NCI-H2107 treated with DMSO at 0.1 percent for 48 hours (cell line): ENCODE results near the gene CGB7.
"Not testable (repeated sequence)": the region's sequence is repeated elsewhere in the genome, so short reads cannot be mapped to it uniquely, and the experiment has no call there.

Source experiments
- DNase-seq: peaks from one replicate; lab custom pipeline; 2025; ENCODE audit not compliant: unreplicated experiment; lab: John Stamatoyannopoulos, UW

CGB7 gene

DNA sequence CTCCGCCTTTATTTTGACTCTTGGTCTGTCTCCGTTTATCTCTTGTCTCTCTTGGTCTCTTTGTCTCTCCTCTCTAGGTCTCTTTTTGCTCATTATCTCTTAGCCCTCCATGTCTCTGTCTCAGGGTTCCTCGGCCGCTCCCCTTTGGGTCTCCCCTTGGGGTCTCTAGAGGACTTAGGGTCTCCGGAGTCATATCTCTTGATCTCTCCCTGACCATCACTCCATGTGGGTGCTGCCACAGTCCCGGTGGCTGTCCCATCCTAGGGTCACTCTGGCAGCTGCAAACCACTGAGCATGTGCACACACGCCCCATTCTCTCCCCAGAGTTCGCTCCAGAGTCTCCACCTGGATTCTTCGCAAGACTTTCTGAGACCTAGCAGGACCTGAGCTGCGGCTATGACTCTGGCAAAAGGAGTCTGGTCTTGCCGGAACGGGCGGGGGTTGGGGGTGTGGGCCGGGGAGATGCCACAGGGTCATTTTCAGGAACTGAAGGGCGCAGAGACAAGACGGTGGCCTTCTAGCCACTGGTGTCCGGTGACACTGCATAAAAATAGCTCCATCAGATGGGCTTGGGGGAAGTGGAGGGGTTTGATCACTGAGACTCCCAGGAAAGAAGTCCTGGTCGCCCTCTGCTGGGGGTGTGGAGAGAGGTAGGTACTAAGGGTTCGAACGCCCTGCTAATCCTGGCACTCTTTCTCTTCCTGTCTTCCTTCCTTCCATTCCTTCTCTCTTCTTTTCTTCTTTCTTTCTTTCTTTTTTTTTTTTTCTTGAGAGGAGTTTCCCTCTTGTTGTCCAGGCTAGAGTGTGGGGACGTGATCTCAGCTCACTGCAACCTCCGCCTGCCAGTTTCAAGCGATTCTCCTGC lies 16.2 kb upstream of the CGB7 start:
- DNase-seq: no peak

DNA sequence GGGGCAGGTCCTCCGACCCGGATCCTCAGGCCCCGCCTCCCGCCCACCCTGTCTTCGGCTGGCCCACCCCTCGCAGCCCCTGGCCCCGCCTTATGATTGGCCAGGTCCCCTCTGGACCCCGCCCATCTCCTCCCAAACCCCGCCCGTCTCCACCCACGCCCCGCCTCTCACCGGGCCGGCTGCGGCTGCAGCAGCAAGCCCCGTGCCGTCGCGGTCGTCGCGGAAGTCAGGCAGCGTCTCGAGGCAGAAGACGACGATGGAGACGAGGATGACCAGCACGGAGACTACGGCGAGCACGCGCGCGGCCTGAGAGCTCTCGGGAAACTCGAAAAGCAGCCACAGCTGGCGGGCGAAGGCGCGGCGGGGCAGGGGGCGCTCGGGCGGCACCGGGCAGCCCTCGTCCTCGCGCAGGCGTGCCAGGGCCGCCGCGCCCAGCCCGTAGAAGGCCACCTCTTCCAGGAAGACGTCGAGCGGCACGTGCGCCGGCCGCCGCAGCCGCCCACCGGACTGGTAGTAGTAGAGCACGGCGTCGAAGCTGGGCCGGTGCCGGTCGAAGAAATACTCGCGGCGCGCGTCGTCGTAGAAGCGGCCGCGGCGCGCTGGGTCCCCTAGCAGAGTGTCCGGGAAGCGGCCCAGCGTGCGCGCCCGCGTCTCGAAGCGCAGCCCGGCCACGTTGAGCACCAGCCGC lies 14.5 kb upstream of the CGB7 start:
- no peak for DNase-seq

DNA sequence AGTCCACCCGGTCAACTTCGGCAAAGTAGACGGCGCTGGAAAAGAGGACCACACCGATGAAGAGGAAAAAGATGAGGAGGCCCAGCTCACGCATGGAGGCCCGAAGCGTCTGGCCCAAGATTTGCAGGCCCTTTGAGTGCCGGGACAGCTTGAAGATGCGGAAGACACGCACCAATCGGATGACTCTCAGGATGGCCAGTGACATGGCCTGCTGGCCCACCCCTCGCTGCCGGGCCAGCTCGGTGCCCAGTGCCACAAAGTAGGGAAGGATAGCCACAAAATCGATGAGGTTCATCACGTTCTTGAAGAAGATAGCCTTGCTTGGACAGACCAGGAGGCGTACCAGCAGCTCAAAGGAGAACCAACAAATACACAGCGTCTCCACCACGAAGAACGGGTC lies 12.9 kb upstream of the CGB7 start:
- no peak for DNase-seq

- no peak for DNase-seq
Observed at GRCh38 chr19:49069026-49069425, 11.5 kb upstream of the CGB7 start.

GRCh38 chr19:49067554-49067953 lies 10.0 kb upstream of the CGB7 start:
- DNase-seq: no peak

DNA sequence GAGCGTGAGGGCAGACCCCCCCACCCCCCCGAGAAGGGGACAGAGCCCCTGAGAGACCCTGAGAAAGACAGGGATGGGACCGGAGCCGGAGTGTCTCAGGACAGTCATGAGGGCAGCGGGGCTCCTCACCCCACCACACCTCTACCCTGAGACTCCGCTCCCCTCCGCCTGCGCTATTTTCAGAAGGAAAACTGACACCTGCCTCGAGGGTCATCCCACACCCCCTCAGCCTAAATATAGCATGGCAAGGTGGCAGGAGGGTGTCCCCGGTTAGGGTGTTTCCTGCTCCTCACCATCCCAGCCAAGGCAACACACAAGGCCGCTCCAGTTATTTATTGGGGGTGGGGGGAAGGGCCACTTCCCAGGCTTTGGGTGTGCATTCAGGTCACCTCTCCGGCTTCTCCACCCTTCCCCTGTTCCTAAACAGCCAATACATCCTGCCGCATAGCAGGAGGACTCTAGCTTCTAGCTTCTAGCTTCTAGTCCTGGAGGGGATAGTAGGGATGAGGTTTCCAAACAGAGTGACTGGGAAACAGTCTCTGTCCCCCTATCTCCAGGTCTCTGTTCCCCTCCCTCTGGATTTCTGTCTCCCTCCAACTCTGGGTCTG lies 8.5 kb upstream of the CGB7 start:
- DNase-seq: no peak

DNA sequence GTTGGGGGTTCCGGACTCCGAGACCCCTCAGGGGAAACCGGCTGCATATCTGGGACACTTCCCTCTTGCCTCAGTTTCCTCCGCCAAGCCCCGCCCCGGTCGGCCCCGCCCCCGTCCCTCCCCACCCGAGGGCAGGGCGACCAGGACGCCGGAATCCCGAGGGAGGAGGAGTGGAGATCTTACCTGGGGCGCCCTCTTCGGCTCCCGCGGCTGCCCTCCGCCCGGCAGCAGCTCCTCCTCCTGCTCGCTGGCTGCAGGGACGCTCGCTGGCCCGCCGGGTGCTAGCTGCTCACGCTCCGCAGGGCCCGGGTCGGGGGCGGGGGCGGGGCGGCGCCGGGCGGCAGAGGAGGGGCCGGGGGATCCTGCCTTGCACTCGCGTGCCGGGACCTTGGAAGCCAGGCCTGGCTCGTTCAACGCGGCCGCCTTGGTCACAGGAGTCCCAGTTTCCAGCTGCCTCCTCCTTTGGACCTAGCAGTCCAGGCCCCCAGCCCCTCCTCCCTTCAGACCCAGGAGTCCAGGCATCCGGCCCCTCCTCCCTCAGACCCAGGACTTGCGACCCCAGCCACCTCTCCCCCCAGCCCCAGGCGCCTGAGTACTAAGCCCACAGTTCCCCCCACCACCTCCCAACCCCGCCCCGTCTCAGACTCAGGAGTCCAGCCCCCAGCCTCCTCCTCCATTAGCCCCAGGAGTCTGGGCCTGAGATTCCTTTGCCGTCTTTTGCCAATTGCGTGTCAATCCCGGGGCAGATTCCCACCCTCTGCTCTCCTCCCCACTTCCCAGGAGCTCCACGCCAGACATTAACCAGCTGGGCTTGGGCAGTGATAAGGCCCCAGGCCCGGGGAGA lies 7.4 kb upstream of the CGB7 start, which contains the start of gene NTF4:
Gene NTF4, minus strand, starts transcription at position 51 of the 844 bp plus-strand sequence. CDS start 2,821 bp downstream, outside the sequence.
- DNase-seq: no peak

GRCh38 chr19:49064029-49064629 lies 6.6 kb upstream of the CGB7 start:
- no peak for DNase-seq

DNA sequence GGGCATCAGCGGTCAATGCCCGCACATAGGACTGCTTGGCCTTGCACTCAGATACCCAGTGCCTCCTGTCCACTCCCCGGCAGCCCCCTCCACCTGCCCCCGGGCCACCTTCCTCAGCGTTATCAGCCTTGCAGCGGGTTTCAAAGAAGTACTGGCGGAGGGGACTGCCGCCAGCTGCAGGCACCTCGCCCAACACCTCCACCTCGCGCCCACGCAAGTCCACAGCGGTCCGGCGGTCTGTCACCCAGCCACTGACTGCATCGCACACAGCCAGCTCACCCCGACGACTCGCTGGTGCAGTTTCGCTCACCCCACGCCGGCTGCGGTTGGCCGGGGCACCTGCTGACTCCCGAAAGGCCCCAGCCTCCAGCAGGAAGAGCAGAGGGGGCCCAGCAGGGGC lies 3.9 kb upstream of the CGB7 start:
- no peak for DNase-seq

DNA sequence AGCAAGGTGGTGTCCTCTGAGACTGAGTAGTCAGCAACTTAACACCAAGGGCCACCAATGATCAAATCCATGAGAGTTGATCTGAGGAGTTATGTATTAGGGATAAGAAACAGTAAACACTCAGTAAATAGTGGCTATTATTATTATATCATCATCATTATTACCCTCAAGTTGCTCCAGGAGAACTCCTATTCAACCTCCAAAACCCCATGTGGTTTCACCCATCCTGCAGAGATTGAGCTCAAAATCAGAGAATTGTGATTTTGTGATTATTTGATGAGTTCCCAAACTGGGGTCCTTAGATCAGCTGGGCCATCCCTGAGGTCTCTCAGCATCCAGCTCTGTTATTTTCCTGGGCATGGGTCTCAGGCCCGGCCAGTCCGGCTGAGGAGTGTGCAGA lies 3.5 kb upstream of the CGB7 start:
- DNase-seq: no peak

DNA sequence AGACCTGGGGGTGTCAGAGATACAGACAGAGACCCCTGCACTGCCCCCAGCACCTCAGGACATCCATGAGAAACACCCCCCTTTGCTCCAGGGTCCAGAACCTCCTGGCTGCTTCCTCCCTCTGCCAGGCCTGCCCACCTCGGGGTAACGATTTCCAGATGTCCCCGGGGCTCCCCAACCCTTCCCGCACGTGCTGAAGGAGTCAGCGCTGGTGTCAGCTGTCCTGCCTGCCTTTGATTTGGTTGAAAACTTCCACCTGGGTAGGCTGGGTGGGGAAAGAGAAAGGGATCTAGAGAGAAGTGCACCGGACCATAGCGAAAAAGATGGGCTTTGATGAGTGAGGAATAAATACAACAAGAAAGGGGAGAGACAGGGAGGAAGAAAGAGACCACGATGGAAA lies 1.5 kb upstream of the CGB7 start:
- DNase-seq: no peak

DNA sequence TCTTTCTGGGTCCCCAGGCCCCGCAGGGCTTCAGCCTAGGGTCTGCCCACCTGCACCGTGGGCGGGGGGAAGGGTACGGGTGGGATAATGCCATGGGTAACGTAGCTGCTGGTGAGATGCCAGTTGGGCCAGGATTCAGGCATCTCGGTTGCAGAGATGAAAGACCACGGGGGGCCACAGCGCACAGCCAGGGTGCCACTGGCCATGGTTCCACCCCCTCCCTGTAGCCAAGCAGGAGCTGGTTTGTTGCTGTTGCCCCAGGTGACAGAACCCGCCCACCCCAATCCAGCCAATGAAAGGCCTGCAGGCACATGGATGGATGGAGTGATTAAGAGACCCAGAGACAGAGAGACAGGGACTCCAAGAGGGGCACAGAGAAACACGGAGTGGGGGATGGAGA lies 1.0 kb upstream of the CGB7 start:
- DNase-seq: no peak

DNA sequence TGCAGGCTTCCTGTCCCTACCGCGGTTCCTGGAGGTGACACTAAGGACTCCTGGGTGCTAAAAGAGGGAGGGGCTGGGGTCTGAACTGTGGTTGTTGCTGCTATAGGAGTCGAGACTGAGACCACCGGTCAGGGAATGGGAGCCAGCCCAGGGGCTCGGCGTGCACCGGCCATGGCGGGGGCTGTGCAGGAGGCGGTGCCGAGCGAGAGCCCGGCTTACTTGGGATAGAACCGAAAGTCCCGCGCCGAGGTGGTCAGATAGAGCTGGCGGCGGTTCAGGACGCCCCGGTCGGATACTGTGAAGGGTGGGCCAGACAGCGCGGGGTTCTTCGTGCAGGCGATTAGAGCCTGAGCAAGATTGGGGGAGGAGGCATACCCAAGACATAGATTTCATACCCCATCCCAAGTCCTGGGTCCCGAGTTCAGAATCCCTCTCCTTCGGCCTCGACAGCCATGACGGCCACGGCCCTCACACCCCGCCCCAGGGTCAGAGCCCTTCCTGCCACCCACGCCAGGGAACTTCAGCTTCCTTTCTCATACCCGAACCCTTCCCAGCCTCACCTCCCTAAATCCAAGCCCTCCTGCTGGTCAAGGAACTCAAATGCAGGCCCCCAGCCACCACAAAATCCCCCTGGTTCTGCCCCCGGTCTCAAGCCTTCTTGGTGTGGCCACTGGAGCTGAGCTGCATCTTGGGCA lies 500 bp downstream of the CGB7 start:
- DNase-seq: not testable (repeated sequence)

DNA sequence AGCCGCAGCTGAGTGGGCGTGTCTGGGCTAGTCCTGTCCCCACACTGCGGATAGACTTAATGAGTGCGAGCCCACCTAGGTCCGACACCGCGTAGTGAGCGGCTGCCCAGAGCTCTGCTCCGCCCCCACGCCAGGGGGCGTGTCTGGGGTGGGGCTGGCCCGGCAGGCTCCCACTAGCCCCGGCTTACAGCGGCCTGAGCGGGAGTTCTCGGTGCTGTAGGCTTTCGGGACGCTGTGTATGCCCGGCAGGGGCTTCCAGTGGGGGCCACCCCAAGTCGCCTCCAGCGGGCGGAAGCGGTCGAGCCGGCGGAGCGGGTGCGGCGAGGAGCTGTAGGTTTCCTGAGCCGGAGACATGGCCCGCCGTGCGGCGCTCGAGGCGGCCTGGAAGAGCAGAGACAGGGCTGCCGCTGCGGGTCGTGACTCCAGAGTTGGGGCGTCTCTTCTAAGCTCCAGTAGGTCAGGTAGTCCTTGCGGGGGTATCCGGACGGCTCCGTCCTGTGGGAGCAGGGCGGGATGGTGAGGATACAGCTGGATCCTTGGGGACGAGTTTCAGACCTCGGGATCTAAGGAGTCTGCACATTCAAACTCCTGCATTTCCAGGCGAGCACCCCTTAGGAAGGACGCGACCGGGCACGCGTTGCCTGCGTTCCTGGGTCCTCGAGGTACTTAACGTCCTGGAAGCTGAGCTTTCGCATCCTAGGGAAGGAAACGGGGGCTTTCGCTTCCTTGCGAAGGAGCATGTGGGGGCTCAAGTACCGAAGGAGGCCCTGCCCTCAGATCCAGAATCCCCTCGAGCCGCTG lies 1.2 kb downstream of the CGB7 start:
- no peak for DNase-seq

DNA sequence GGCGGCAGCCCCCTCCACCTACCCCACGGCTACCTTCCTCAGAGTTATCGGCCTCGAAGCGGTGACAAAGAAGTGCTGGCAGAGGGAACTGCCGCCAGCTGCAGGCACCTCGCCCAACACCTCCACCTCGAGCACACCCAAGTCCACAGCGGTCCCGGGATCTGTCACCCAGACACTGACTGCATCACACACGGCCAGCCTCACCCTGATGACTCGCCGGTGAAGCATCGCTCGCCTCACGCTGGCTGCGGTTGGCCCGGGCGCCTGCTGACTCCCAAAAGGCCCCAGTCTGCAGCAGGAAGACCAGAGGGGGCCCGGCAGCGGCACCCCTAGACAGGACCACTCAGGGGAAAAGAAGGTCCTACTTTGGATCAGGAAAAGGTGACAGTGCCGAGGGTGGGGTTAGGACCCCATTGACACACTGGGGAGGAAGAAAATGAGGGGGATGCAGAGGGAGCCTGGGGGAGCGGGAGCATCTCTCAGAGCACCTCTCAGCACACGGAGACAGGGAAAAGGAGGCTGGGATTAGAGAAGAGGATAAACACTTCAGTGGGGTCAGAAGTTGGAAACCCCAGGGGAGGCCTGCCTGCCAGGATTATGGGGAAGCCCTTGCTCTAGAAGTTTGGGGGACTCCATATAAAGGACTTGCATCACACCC lies 7.0 kb downstream of the CGB7 start:
- DNase-seq: not testable (repeated sequence)

- DNase-seq: not testable (repeated sequence)
Observed at GRCh38 chr19:49049834-49050233, 7.7 kb downstream of the CGB7 start.

DNA sequence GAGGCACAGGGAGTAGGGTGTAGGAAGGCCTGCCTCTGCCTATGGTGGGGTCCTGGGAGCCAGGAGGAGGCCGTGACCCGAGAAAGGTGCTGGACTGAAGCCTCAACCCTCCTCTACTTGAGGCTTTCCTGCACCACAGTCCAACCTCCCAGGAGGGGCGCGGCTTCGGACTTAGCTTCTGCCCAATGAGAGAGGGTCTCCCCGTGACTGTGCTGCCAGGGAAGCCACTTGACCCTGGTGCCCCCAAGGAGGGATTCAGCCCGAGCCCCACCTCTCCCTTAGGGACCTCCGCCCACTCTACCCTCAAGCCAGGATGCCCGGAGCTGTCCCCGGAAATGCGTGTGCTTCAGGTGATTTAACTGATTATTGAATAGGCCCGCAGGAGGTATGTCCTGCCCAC lies 8.5 kb downstream of the CGB7 start, which contains the start of gene CGB8:
Gene CGB8, minus strand, starts transcription at position 101 of the 400 bp plus-strand sequence. CDS start 372 bp downstream, outside the sequence.
- DNase-seq: not testable (repeated sequence)

- DNase-seq: not testable (repeated sequence)
Observed at GRCh38 chr19:49043548-49043947, 14.0 kb downstream of the CGB7 start, which contains the start of gene CGB5. CGB5 (plus strand) TSS chr19:49043848; CDS start chr19:49044210, 362 bp downstream.
